Upper lobe of left lung (tissue), 4 donors: ENCODE results near the gene C4orf50.

Source experiments
- CTCF ChIP-seq, 6 experiments: fragments of 450-650 bp in 4 of 6; fragments of 200-600 bp in 2 of 6; sonication (generic) in 2 of 6; IDR thresholded peaks; one replicate each; pipeline ENCODE4 v1.5.1; 2016 to 2019; ENCODE audit warnings: antibody characterized with exemption in 6 of 6
- EP300 ChIP-seq, 4 donors: sonication (generic); formaldehyde crosslinking; IDR thresholded peaks; one replicate each; pipeline ENCODE4 v1.5.1; 2017; ENCODE audit warnings: antibody characterized with exemption in 4 of 4, control low read depth in 2 of 4
- POLR2A ChIP-seq, 4 donors: fragments of 450-650 bp; IDR thresholded peaks; one replicate each; pipeline ENCODE4 v1.5.1; 2016 to 2017; ENCODE audit warnings: antibody characterized with exemption in 4 of 4, mild to moderate bottlenecking in 2 of 4

GRCh38 chr4:6055030-6055429 is 36.8 kb upstream of the C4orf50 start:
- TF ChIP-seq CTCF (IDR thresholded peaks at IDR 0.05): no peak
- TF ChIP-seq POLR2A (IDR thresholded peaks at IDR 0.05): no peak
- TF ChIP-seq EP300 (IDR thresholded peaks at IDR 0.05): no peak
